H9 (cell line): ENCODE data around the gene HIRA. TPM values are rescaled to one million over a fixed set of nuclear protein-coding genes. Genes with fewer than 3 reads are reported as not detected.

Experiments
- DNase-seq: peaks from one replicate; pipeline ENCODE4 v3.0.0-alpha.2; 2017
- H2AFZ ChIP-seq: one replicate; pipeline ENCODE4 v1.6.1; 2013; ENCODE audit warnings: mild to moderate bottlenecking, low read length, control low read depth, moderate library complexity
- H2AK5ac ChIP-seq: 2 replicates; pipeline ENCODE4 v1.6.1; 2013; ENCODE audit warnings: low read length, control low read depth, mixed read lengths; ENCODE audit not compliant: insufficient read length
- H2BK120ac ChIP-seq: one replicate; pipeline ENCODE4 v1.6.1; 2013; ENCODE audit warnings: low read depth, mild to moderate bottlenecking, low read length, control low read depth, inconsistent platforms; ENCODE audit not compliant: poor library complexity, severe bottlenecking
- H2BK12ac ChIP-seq: 2 replicates; pipeline ENCODE4 v1.6.1; 2013; ENCODE audit warnings: low read length, control low read depth, mixed read lengths, low read depth; ENCODE audit not compliant: insufficient read length
- H2BK15ac ChIP-seq: 2 replicates; pipeline ENCODE4 v1.6.1; 2013; ENCODE audit warnings: low read depth, low read length, control low read depth
- H2BK20ac ChIP-seq: one replicate; pipeline ENCODE4 v1.6.1; 2013; ENCODE audit warnings: low read depth, mild to moderate bottlenecking, low read length, control low read depth, inconsistent platforms; ENCODE audit not compliant: poor library complexity, severe bottlenecking
- H2BK5ac ChIP-seq: 2 replicates; pipeline ENCODE4 v1.6.1; 2013; ENCODE audit warnings: low read length, control low read depth, mixed read lengths; ENCODE audit not compliant: insufficient read length
- H3K14ac ChIP-seq: 2 replicates; pipeline ENCODE4 v1.6.1; 2013; ENCODE audit warnings: low read length, control low read depth; ENCODE audit not compliant: insufficient read depth
- H3K18ac ChIP-seq: 2 replicates; pipeline ENCODE4 v1.6.1; 2013; ENCODE audit warnings: low read depth, mild to moderate bottlenecking, mixed read lengths, low read length, control low read depth; ENCODE audit not compliant: insufficient read length
- H3K23ac ChIP-seq: 2 replicates; pipeline ENCODE4 v1.6.1; 2013; ENCODE audit warnings: low read length, control low read depth, mixed read lengths, low read depth; ENCODE audit not compliant: insufficient read length
- H3K23me2 ChIP-seq: 2 replicates; pipeline ENCODE4 v1.6.1; 2013; ENCODE audit warnings: low read depth, mild to moderate bottlenecking, mixed read lengths, low read length, control low read depth; ENCODE audit not compliant: insufficient read length, poor library complexity, severe bottlenecking
- H3K27ac ChIP-seq: 2 replicates; pipeline ENCODE4 v1.5.1; 2013; ENCODE audit warnings: low read length, control low read depth, mixed read lengths, low read depth; ENCODE audit not compliant: insufficient read length
- H3K27me3 ChIP-seq: 2 replicates; pipeline ENCODE4 v1.6.1; 2013; ENCODE audit warnings: low read length, control low read depth, inconsistent platforms; ENCODE audit not compliant: insufficient read depth
- H3K4ac ChIP-seq: 2 replicates; pipeline ENCODE4 v1.6.1; 2013; ENCODE audit warnings: low read depth, mild to moderate bottlenecking, control low read depth, inconsistent platforms, low read length, moderate library complexity
- H3K4me1 ChIP-seq: 2 replicates; pipeline ENCODE4 v1.6.1; 2013; ENCODE audit warnings: low read length, control low read depth, inconsistent platforms; ENCODE audit not compliant: insufficient read depth
- H3K4me2 ChIP-seq: 2 replicates; pipeline ENCODE4 v1.6.1; 2013; ENCODE audit warnings: low read length, control low read depth, mixed read lengths; ENCODE audit not compliant: insufficient read length, insufficient read depth
- H3K56ac ChIP-seq: 2 replicates; pipeline ENCODE4 v1.6.1; 2013; ENCODE audit warnings: low read depth, mild to moderate bottlenecking, mixed read lengths, low read length, control low read depth; ENCODE audit not compliant: insufficient read length
- H3K79me1 ChIP-seq: 2 replicates; pipeline ENCODE4 v1.6.1; 2013; ENCODE audit warnings: low read depth, mild to moderate bottlenecking, moderate library complexity, low read length, control low read depth, inconsistent platforms; ENCODE audit not compliant: insufficient read depth, poor library complexity, severe bottlenecking
- H3K79me2 ChIP-seq: 2 replicates; pipeline ENCODE4 v1.6.1; 2013; ENCODE audit warnings: low read length, control low read depth, inconsistent platforms; ENCODE audit not compliant: insufficient read depth
- H3K9ac ChIP-seq: 2 replicates; pipeline ENCODE4 v1.6.1; 2013; ENCODE audit warnings: low read length, control low read depth, mixed read lengths; ENCODE audit not compliant: insufficient read length; ENCODE audit errors: extremely low read depth
- H3K9me3 ChIP-seq: one replicate; pipeline ENCODE4 v1.6.1; 2013; ENCODE audit warnings: low read depth, low read length, inconsistent platforms; ENCODE audit not compliant: control insufficient read depth
- H3T11ph ChIP-seq: one replicate; pipeline ENCODE4 v1.6.1; 2013; ENCODE audit warnings: mild to moderate bottlenecking, low read length, control low read depth, inconsistent platforms
- H4K20me1 ChIP-seq: one replicate; pipeline ENCODE4 v1.6.1; 2013; ENCODE audit not compliant: control insufficient read depth, insufficient read length, insufficient read depth
- H4K5ac ChIP-seq: 2 replicates; pipeline ENCODE4 v1.6.1; 2013; ENCODE audit warnings: low read depth, mild to moderate bottlenecking, mixed read lengths, low read length, control low read depth; ENCODE audit not compliant: insufficient read length
- H4K8ac ChIP-seq: replicated peaks from 2 replicates; pipeline ENCODE4 v1.6.1; 2013; ENCODE audit warnings: low read length, control low read depth, mixed read lengths, low read depth; ENCODE audit not compliant: insufficient read length
- H4K91ac ChIP-seq: 2 replicates; pipeline ENCODE4 v1.6.1; 2013; ENCODE audit warnings: low read depth, mild to moderate bottlenecking, moderate library complexity, mixed read lengths, low read length, control low read depth; ENCODE audit not compliant: insufficient read length
- H3K27ac Mint-ChIP-seq, 3 experiments: 2 replicates in 2 of 3; 3 replicates in 1 of 3; pipeline ENCODE4 v1.8.0; 2020 to 2021; ENCODE audit warnings: mixed read lengths in 3 of 3, mild to moderate bottlenecking in 1 of 3, moderate library complexity in 1 of 3
- H3K27me3 Mint-ChIP-seq: 2 replicates; pipeline ENCODE4 v1.8.0; 2021; ENCODE audit warnings: low read depth, mild to moderate bottlenecking, moderate library complexity, mixed read lengths
- H3K36me3 Mint-ChIP-seq, 3 experiments: 2 replicates in 2 of 3; 3 replicates in 1 of 3; pipeline ENCODE4 v1.8.0; 2020 to 2021; ENCODE audit warnings: low read depth in 3 of 3, mixed read lengths in 3 of 3; ENCODE audit not compliant: insufficient read depth in 1 of 3
- H3K4me1 Mint-ChIP-seq, 2 experiments: 2 replicates each; pipeline ENCODE4 v1.8.0; 2020; ENCODE audit warnings: mixed read lengths in 2 of 2
- H3K4me3 Mint-ChIP-seq, 2 experiments: 2 replicates in 1 of 2; 3 replicates in 1 of 2; pipeline ENCODE4 v1.8.0; 2020 to 2021; ENCODE audit warnings: mild to moderate bottlenecking in 2 of 2, mixed read lengths in 2 of 2, moderate library complexity in 1 of 2
- H3K9me3 Mint-ChIP-seq, 2 experiments: 2 replicates in 1 of 2; 3 replicates in 1 of 2; pipeline ENCODE4 v1.8.0; 2020; ENCODE audit warnings: mild to moderate bottlenecking in 2 of 2, mixed read lengths in 2 of 2, moderate library complexity in 1 of 2
- WGBS: extraction: QIAGEN DNeasy Blood & Tissue Kit; methylation state at CpG from one replicate; pipeline ENCODE4 v1.1.7; 2013; ENCODE audit warnings: missing lambda C conversion rate, low lambda C conversion rate, mixed read lengths; ENCODE audit not compliant: insufficient read length; ENCODE audit errors: extremely low coverage; 5-methylcytosine and 5-hydroxymethylcytosine counted together
- total RNA-seq: library from RNA; stranded (reverse); gene quantifications from 2 replicates; pipeline ENCODE4 v1.2.1, GENCODE V29; 2021
- TF ChIP-seq, protein P1 (sequence below): fragments of 200-600 bp; sonication (generic); conservative IDR thresholded peaks from 3 replicates; pipeline ENCODE4 v1.8.0; 2021; ENCODE audit warnings: antibody characterized with exemption, mild to moderate bottlenecking

HIRA gene
- total RNA-seq, 1 experiment from 2014 or later: 51.9 TPM

DNA sequence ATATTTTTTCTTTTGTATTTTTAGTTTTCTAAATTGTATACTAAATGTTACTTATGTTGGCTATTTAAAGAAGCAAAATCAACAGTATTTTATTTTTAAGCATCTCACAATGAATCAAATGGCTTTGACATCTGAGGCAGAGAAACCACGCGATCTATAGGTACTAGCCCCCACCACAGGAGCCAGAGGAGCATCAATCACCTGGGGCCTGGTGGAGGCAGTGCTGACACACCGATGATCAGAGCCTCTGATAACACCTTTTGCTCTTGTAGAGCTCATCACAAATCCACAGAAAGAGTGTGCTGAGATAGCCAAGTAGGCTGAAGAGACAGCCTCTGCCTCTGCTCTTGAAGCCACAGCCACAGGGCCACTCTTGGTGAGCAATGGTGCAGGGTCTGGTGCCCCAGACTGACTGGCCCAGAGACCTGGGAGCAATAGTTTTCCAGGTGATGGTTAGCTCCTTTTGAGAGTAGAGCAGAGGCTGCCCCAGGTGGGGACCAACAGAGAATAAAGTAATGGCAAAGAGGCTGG lies 25.2 kb downstream of the HIRA start:
- no peaks in the 10 kb centered on the region for H3K27me3 ChIP-seq
- H3K79me1 ChIP-seq: no peaks in the 10 kb centered on the region
- no peak for DNase-seq
- H3K4me1 Mint-ChIP-seq: no peaks in the 10 kb centered on the region
- H3K4me1 ChIP-seq: no peaks in the 10 kb centered on the region
- H3K79me2 ChIP-seq: no peaks in the 10 kb centered on the region; the same call in 1 of the 2 replicates
- no peak overlapping the region for H2AK5ac ChIP-seq
- no peak overlapping the region for H3K4me2 ChIP-seq
- H3K23me2 ChIP-seq: no peaks in the 10 kb centered on the region
- no peak overlapping the region; a peak in 2 of 7 replicates for H3K27ac Mint-ChIP-seq
- no peak overlapping the region; a peak in 1 of 5 replicates for H3K4me3 Mint-ChIP-seq
- H3K9me3 ChIP-seq: no peaks in the 10 kb centered on the region
- no peaks in the 10 kb centered on the region for H3K9me3 Mint-ChIP-seq
- no peak overlapping the region for H3K9ac ChIP-seq
- peaks cover 37 to 73% (median 51%) of the 10 kb centered on the region in 3 experiments; a peak in 6 of 7 replicates for H3K36me3 Mint-ChIP-seq
- no peak overlapping the region for H4K8ac ChIP-seq
- no peak overlapping the region for H3K18ac ChIP-seq
- no peak overlapping the region for H4K91ac ChIP-seq
- H3K27ac ChIP-seq: no peak overlapping the region
- no peak overlapping the region for H3K4ac ChIP-seq
- H3K56ac ChIP-seq: no peak overlapping the region
- no CpG with 5 or more reads among the region's 3 CpGs for WGBS
- no peak overlapping the region for H3K23ac ChIP-seq
- TF ChIP-seq, protein P1, sequence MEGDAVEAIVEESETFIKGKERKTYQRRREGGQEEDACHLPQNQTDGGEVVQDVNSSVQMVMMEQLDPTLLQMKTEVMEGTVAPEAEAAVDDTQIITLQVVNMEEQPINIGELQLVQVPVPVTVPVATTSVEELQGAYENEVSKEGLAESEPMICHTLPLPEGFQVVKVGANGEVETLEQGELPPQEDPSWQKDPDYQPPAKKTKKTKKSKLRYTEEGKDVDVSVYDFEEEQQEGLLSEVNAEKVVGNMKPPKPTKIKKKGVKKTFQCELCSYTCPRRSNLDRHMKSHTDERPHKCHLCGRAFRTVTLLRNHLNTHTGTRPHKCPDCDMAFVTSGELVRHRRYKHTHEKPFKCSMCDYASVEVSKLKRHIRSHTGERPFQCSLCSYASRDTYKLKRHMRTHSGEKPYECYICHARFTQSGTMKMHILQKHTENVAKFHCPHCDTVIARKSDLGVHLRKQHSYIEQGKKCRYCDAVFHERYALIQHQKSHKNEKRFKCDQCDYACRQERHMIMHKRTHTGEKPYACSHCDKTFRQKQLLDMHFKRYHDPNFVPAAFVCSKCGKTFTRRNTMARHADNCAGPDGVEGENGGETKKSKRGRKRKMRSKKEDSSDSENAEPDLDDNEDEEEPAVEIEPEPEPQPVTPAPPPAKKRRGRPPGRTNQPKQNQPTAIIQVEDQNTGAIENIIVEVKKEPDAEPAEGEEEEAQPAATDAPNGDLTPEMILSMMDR: no peak
- H2BK120ac ChIP-seq: no peak overlapping the region
- no peak overlapping the region for H3T11ph ChIP-seq
- H2BK15ac ChIP-seq: no peak overlapping the region
- no peak overlapping the region for H4K5ac ChIP-seq
- no peaks in the 10 kb centered on the region for H3K27me3 Mint-ChIP-seq
- H2BK5ac ChIP-seq: no peak overlapping the region
- H2BK20ac ChIP-seq: no peak overlapping the region
- H2AFZ ChIP-seq: no peak overlapping the region
- H4K20me1 ChIP-seq: no peaks in the 10 kb centered on the region
- H3K14ac ChIP-seq: no peak overlapping the region
- no peak overlapping the region for H2BK12ac ChIP-seq
